GM12892 (cell line): ENCODE data around the gene DNAJB13.

Experiments
- DNase-seq: peaks from one replicate; pipeline ENCODE4 v3.0.0; 2011; ENCODE audit not compliant: insufficient read length
- FAIRE-seq: peaks from 2 replicates; lab custom pipeline; 2011; peaks lifted over from hg19 to GRCh38; lab: Jason Lieb, UNC
- POLR2A ChIP-seq: IDR thresholded peaks from 2 replicates; pipeline ENCODE4 v1.6.1; 2011; ENCODE audit warnings: low read depth, low read length, control low read depth
- POLR2AphosphoS5 ChIP-seq: IDR thresholded peaks from 2 replicates; pipeline ENCODE4 v1.6.1; 2011; ENCODE audit warnings: low read depth, low read length, control low read depth
- TAF1 ChIP-seq: IDR thresholded peaks from 2 replicates; pipeline ENCODE4 v1.6.1; 2011; ENCODE audit warnings: low read depth, mild to moderate bottlenecking, control low read depth, low read length, borderline replicate concordance

Gene DNAJB13

DNA sequence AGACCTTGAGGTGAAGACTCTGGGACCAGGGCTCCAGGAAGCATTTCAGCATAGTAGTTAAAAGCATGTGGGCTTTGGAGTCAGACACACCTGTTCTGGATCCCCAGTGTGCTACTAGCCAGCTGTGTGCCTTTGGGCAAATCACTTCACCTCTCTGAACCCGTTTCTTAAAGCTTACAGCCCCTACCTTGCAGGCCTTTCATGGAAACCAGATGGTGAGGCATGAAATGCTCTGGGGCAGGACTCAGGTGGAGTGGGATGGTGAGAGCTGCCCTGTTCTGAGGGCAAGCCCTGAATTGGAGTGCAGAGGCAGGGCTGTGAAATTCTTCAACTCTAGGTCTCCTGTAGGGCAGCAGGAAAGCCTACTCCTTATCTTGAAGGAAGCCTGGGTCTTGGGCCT, 21.4 kb downstream of the DNAJB13 start:
- FAIRE-seq (no peak), DNase-seq (no peak)
- TF ChIP-seq POLR2AphosphoS5: peak; percentile 1; the same call in 1 of the 2 replicates
- TF ChIP-seq TAF1: no peak

DNA sequence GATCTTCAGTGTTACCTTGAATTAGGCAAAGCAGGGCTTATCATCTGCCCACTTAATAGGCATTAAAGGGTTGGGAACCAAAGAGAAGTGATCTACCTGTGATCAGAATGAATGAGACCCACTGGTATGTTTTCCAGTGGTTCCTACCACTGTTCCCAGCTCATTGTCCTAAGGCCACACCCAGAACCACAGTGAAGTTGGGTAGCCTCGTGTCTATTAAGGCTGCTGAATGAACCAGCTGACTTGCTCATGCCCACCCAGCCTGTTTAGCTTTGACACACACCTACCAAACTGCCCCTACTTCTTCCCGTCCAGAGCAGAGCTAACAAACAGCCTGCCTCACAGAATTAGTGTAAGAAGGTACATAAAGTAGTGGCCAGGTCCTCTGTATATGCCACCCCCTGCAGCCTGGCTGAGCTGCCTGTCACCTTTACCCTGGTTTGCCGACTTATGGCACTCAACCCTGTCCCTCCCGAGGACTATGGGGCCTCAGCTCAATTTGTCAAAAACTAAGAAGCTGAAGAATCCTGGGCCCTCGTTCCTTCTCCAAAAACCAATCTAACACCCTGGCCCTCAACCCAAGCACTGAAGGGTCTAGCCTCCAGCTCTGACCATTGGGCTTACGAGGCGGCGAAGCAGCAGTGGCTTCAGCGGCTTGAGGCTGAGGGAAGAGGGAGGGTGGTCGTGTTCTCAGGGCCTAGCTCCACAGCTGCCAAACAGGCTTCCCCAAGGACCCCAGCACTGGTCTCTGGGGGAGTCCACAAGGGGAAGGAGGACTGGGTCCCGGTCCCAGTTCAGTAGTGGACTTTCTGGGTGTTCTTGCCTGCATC, 22.0 kb downstream of the DNAJB13 start:
- DNase-seq: no peak
- no peak for FAIRE-seq
- TF ChIP-seq TAF1: no peak
- TF ChIP-seq POLR2AphosphoS5: peak; percentile 68; the same call in 1 of the 2 replicates
- TF ChIP-seq POLR2A: peak; percentile 40; the same call in 1 of the 2 replicates

DNA sequence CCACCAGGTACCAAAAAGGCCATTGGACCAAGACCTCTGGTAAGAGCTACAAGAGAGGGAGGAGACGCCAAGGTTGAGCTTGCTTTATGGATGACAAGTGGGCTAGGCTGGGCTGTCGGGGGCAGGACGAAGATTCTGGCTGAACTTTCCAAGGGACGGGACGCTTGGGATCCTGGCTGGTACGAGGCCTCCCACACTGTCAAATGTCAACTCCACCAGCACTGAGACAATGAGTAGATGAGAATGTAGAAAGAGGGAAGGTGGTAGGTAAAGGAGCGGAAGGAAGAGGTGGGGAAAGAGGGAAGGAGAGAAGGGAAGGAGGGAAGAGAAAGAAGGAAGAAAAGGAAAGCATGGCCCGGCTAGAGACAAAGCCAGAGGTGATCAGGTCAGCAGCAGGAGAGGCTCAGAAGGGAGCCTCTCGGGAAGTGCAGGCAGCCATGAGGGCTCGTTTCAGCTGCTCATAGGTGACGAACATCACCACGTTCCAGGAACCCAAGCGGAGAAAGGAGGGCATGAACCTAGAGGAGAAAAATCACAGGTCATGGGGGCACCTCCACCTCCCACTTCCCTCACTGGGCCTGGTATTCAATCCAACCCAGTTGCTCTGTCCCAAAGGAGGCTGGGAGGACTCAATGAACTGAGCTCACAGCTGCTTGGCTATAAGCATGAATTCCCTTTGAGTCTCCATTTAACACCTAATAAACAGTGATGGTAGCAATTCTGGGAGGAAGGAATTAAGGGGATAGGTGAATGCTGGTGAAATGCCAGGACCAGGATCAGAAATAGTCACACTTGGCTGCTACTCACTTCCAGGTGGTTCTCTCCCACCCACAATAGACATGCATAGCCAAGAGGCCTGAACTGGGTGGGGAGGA, 24.0 kb downstream of the DNAJB13 start:
- FAIRE-seq: no peak

DNA sequence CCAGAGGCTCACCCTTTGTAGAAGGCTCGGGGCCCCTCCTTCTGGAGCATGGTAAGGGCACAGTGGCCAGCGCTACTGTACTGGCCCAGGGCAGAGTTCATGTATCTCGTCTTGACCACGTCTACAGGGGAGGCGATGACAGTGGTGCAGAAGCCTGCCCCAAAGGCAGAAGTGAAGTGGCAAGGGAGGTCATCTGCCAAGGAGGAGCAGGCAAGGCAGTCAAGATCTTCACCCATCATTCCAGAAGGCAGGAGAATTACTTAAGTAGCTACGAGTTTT, 24.6 kb downstream of the DNAJB13 start:
- DNase-seq (no peak), FAIRE-seq (no peak)
- TF ChIP-seq POLR2AphosphoS5: no peak
- no peak for TF ChIP-seq TAF1
- no peak for TF ChIP-seq POLR2A

More for the DNA sequence above, 24.0 kb downstream of the DNAJB13 start:
- TF ChIP-seq TAF1 (no peak), POLR2AphosphoS5 (no peak), POLR2A (no peak; the same call in 1 of the 2 replicates)
- DNase-seq: no peak

DNA sequence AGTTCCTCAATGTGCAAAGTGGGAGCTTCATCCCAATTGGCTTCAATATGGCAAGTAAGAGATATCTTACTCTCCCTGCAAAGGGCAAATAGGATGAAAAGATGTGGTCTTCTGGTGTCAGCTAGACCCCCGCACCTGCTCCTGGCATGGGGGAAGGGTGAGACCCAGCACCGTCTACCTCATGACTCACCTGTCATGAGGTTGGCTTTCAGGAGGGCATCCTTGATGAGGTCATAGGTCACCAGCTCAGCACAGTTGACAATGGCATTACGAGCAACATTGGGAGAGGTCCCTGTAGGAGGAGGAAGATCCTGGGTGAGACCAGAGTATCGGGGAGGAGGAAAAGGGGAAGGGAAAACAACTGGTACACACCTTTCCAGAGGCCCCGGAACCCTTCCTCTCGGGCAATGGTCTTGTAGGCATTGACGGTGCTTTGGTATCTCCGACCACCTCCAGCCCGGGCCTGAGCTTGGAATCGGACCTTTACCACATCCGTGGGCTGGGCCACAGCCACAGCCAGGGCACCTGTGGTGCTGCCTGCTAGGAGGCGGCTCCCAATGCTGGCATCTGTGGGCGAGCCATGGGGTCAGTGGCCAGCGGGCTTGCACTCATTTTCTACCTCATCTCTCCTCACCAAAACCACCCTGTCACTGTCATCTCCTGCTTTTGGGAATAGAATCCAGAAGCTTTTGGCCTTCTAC, 25.8 kb downstream of the DNAJB13 start:
- TF ChIP-seq POLR2A (peak; percentile 11; the same call in 1 of the 2 replicates), POLR2AphosphoS5 (no peak)
- FAIRE-seq (no peak), DNase-seq (no peak)

DNA sequence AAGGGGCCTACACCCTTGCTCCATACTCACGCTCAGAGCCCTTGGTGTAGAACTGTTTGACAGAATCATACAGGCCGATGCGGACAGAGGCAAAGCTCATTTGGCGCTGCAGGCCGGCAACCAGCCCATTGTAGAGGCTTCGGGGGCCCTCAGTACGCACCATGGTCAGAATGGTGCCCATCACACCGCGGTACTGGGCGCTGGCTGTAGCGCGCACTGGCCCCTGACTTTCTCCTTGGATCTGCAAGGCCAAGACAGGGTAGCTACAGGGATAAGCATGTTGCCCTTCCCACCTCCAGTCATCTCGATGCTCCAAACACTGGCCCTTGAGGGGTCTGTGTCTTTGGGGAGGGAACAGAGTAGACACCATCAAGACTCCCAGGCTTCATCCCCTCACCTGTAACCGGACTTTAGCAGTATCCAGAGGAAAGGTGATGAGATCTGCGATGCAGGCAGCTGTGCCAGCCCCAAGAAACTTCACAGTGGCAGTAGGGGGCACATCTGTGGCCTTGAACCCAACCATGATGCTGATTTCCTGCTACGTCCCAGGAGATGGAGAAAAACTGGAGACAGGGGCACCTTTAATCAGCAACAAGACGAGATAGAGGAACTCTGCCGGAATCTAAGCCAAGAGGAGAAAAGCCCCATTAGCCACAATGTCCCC, 27.2 kb downstream of the DNAJB13 start:
- TF ChIP-seq TAF1: no peak
- no peak for TF ChIP-seq POLR2A
- TF ChIP-seq POLR2AphosphoS5: no peak
- FAIRE-seq: no peak
- DNase-seq: no peak

DNA sequence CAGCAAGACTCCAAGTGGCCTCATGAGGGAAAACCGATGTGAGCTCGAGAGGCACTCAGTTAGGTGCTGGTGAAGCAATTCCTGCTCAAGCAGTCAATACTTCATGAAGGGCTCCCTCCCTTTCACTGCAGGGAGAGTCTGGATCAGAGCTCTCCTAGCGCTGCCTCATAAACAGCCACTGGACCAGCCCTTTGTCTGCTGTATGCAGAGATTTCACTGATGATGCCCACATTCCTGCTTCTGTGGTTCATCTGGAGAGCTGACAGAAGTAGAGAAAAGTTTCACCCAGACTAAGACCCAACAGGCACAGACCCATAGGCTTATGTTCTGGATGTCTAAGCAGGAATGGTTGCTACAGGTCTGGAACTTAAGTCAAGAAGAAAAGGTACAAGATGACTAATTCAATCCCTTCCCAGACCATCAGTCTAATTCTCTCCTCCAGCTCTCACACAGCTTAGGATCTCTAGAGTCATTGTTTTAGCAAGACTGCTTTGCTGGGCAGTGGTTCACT, 27.8 kb downstream of the DNAJB13 start:
- FAIRE-seq (no peak), DNase-seq (no peak)
- TF ChIP-seq POLR2A: peak; percentile 27; the same call in 1 of the 2 replicates
- TF ChIP-seq TAF1: no peak

DNA sequence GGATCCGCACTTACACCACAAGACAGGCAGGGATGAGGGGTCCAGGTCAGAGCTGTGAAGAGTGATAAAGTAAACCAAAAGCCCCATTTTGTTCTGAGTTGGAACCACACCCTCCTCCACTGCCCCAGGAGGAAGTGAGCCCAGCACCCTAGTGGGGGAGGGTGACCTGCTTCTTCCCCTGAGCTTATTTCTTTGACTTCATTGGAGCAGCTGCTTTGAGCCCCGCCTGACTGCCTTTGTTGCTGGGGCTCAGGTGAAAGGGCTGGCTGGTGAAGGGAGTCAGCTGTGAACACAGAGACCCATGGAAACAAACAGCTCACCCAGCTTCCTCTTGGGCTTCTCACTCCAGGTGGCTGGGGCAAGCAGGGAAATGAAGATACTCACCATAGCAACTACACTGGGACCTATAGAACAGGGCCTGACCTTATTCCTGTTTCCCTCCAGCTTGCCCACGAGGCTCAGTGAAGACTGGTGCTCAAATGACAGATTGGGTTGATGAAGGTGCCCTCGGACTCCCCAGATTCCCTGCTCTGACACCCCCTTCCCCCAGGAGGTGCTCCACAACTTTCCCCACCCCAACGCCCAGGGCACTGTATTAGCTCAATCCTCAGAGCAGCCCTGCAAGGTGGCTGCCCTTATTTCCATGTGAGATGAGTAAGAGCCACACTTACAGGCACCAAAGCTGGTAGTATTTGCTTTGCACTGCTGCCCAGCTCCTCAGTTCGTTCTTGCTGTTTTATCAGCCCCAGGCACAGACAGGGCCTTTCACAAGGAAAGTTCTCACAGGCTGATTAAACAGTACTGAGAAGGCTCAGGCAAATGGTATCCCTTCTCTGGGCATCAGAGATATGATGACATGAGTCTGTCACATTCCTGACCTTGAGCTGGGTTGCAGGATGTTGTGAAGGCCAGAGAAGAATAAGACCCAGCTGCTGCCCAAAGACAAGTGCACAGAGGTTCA, 29.5 kb downstream of the DNAJB13 start:
- DNase-seq: peak; percentile 82
- FAIRE-seq: peak; percentile 81
- TF ChIP-seq POLR2A: peak; percentile 71
- peak; percentile 42; the same call in 1 of the 2 replicates for TF ChIP-seq POLR2AphosphoS5
- 0 out of 2 replicates have a peak, but pooled peaks have one; percentile 61 for TF ChIP-seq TAF1

DNA sequence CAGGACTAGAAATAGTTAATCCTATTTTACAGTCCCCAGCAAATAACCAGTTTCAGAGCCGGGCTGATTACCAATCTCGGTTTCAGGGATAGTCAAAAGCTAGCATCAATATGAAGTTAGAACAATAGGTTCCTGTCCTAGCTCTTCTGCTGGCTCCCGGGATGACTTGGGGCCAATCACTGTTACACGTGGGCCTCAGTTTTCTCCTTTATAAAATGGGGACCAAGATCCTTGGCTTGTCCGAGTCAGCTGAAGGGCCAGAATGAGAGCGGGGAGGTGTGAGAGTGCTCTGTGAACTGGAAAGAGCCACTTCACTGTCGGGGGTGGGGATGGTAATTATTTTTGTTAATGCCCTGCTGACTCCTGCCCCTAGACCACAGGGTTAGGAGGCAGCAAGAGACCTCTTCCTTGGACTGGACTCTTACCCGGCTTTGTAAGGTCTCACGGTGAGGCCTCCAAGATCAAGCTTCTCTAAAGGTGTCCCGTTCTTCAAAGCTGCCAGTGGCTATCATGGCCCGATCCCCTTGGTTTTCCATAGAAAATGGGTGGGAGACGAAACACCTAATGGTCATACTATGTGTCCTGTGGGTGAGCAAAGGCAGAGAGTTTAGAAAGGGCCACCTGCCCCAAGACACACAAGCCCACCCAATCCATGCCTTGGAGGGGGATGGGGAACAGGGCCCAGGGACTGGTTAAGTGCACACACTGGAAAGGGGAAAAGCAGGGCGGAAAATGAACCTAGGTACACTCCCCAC, 30.4 kb downstream of the DNAJB13 start:
- TF ChIP-seq POLR2A: no peak
- DNase-seq (no peak), FAIRE-seq (peak; percentile 36)
